ENCODE data around the gene TSTD2. TPM values are rescaled to one million over a fixed set of nuclear protein-coding genes. Genes with fewer than 3 reads are reported as not detected.

Gene TSTD2
- total RNA-seq, 8 experiments from 2014 or later: 13.9 to 32.9 (median 27.7) TPM

DNA sequence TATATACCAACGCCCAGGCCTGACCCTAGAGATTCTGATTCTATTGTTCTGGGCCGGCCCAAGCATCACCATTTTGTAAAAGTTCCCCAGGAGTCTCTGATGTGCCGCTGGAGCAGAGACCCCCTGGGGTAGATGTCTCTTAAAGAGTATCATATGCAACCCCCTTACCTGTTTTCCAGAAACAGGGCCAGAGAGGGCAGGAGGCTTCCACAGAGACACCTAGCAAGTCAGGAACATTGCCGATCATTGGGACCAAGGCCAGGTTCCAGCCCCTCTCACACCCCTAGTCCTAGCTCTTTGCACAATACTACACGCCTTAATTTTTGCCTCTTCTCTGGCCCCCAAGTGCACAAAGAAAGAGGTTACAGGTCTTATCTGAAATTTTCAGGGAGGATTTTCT is 67.9 kb downstream of the TSTD2 start:
- no peak for ATAC-seq (replicated peaks in 6 of 8)
- Histone ChIP-seq H3K27ac (no peak overlapping the region), H3K4me3 (no peak overlapping the region), H3K4me1 (replicated peaks in 1 of 2) (peaks cover 0 to 5% of the 10 kb centered on the region in 2 donors)
- in situ Hi-C loops (cut with MboI; ENCODE audit: low pct_unique_long_range_greater_than_20kb in 2 of 9, low sequenced_read_pairs in 9 of 9, unreplicated experiment in 9 of 9): loop anchor here in 1 of 9 experiments (10.0 kb wide), 1 partner anchor 60 kb away; the partner anchor contains the start of gene TMOD1
- WGBS, 10 experiments: 60 to 100% (median 74%) methylated on average over 1 to 4 of the region's 5 CpGs; no CpG with 5 or more reads in 2 of the 10 experiments

DNA sequence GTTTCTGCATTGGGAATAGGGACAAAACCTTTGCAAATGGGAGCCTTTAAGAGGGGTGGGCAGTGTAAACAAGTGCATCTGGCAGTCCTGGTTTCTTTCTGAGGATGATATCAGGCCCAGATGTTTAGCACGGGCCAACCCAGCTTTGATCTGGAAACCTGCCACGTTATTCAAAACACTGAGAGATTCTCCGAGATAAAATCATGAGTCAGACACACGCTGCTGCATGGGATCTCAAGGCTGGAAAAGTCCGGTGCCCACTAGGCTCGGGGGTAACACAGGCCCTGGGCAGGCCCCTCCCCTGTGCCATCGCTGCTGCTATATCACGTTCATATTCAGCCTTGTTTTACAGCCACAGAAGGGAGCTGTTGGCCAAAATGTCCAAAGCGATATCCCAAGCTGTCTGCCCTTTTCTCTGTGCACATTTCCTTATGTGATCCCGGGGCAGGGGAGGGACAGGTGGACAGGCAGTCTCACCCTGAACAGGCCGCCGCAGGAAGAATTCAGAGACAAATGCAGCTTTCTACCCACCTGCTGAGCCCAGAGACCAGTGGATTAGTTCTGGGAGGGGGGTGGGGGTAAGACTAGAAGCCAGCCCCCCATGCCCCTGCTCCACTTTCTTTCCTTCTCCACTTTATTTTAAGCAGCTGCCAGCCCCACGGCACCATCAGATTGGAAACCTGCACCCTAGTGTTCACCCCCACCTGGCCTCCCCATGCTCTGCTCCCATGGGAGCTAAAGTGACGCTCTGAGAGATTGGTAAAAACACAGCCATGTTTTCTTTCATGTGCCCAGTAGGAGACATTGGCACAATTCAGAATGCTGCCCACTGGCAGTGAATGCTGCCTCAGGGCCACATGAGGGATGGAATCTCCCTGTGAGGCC is 68.6 kb downstream of the TSTD2 start:
- Histone ChIP-seq H3K4me1 (replicated peaks in 1 of 2) (peaks cover 0 to 5% of the 10 kb centered on the region in 2 donors), H3K4me3 (no peak overlapping the region), H3K27ac (no peak overlapping the region)
- in situ Hi-C loops (cut with MboI; ENCODE audit: low pct_unique_long_range_greater_than_20kb in 2 of 9, low sequenced_read_pairs in 9 of 9, unreplicated experiment in 9 of 9): loop anchor here in 1 of 9 experiments (10.0 kb wide), 1 partner anchor 60 kb away; the partner anchor contains the start of gene TMOD1
- 16 to 83% (median 67%) methylated on average over 2 to 11 of the region's 14 CpGs; no CpG with 5 or more reads in 2 of the 10 experiments for WGBS, 10 experiments
- ATAC-seq (replicated peaks in 6 of 8): peak; percentile 19 to 95 (median 63)

GRCh38 chr9:97563458-97564135 is 69.6 kb downstream of the TSTD2 start:
- Histone ChIP-seq H3K4me1 (replicated peaks in 1 of 2) (peaks cover 0 to 5% of the 10 kb centered on the region in 2 donors), H3K4me3 (no peak overlapping the region), H3K27ac (no peak overlapping the region)
- 0 to 100% (median 56%) methylated on average over 1 to 8 of the region's 13 CpGs; no CpG with 5 or more reads in 1 of the 10 experiments for WGBS, 10 experiments
- in situ Hi-C loops (cut with MboI; ENCODE audit: low pct_unique_long_range_greater_than_20kb in 2 of 9, low sequenced_read_pairs in 9 of 9, unreplicated experiment in 9 of 9): loop anchor here in 1 of 9 experiments (10.0 kb wide), 1 partner anchor 59 kb away; the partner anchor contains the start of gene TMOD1
- no peak for ATAC-seq (replicated peaks in 6 of 8)

DNA sequence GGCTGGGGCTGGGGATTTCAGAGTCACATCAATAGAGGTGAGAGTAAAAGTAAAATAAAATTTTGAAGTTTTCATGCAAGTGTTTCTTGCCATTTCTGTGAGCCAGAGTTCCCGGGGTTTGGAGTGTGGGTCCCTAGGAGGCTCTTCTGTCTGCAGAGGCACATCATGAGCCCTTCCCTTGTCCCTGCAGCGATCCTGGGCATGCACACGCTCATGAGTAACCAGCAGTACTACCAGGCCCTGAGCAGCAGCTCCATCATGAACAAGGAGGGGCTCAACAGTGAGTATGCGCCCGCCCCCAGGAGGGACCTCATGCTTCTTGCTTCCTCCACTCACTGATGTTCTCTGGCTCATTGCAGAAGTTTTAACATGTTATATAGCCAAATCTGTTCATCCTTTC is 70.6 kb downstream of the TSTD2 start:
- 53 to 100% (median 91%) methylated on average over 2 to 3 of the region's 5 CpGs; no CpG with 5 or more reads in 4 of the 10 experiments for WGBS, 10 experiments
- Histone ChIP-seq H3K4me3 (no peak overlapping the region), H3K27ac (no peak overlapping the region), H3K4me1 (replicated peaks in 1 of 2) (peaks cover 0 to 5% of the 10 kb centered on the region in 2 donors)
- in situ Hi-C loops (cut with MboI; ENCODE audit: low pct_unique_long_range_greater_than_20kb in 2 of 9, low sequenced_read_pairs in 9 of 9, unreplicated experiment in 9 of 9): loop anchor here in 1 of 9 experiments (10.0 kb wide), 1 partner anchor 58 kb away; the partner anchor contains the start of gene TMOD1
- no peak for ATAC-seq (replicated peaks in 6 of 8)

GRCh38 chr9:97561501-97561900 is 71.7 kb downstream of the TSTD2 start:
- 0 to 100% (median 79%) methylated on average over 1 to 3 of the region's 3 CpGs; no CpG with 5 or more reads in 6 of the 10 experiments for WGBS, 10 experiments
- H3K27ac ChIP-seq: no peak overlapping the region
- in situ Hi-C loops (cut with MboI; ENCODE audit: low pct_unique_long_range_greater_than_20kb in 2 of 9, low sequenced_read_pairs in 9 of 9, unreplicated experiment in 9 of 9): loop anchor here in 1 of 9 experiments (10.0 kb wide), 1 partner anchor 57 kb away; the partner anchor contains the start of gene TMOD1

DNA sequence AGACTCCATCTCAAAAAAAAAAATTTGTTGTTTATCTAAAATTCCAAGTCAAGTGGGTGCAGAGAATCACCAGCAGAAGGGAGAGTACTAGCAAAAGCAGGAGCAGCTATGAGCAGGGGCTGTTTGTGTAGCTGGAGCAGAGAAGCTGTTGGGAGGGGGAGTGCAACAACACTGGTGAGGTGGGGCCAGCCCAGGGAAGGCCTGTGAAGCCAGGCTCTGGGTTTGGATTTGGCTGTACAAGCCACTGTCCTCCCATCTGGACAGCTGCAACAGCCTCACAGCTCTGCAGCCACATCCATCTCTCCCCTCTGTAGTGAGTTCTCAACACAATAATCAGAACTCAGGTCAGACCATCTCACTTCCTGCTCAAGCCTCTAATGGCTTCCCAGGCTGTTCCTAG is 72.3 kb downstream of the TSTD2 start:
- in situ Hi-C loops (cut with MboI; ENCODE audit: low pct_unique_long_range_greater_than_20kb in 2 of 9, low sequenced_read_pairs in 9 of 9, unreplicated experiment in 9 of 9): loop anchor here in 1 of 9 experiments (10.0 kb wide), 1 partner anchor 56 kb away; the partner anchor contains the start of gene TMOD1
- Histone ChIP-seq H3K27ac (no peak overlapping the region), H3K4me3 (no peak overlapping the region), H3K4me1 (replicated peaks in 1 of 2) (peaks cover 0 to 5% of the 10 kb centered on the region in 2 donors)
- no peak for ATAC-seq (replicated peaks in 6 of 8)

More at GRCh38 chr9:97561501-97561900, 71.7 kb downstream of the TSTD2 start:
- no peak for ATAC-seq (replicated peaks in 6 of 8)
- Histone ChIP-seq H3K4me1 (replicated peaks in 1 of 2) (peaks cover 0 to 5% of the 10 kb centered on the region in 2 donors), H3K4me3 (no peak overlapping the region)

- in situ Hi-C loops (cut with MboI; ENCODE audit: low pct_unique_long_range_greater_than_20kb in 2 of 9, low sequenced_read_pairs in 9 of 9, unreplicated experiment in 9 of 9): loop anchor here in 1 of 9 experiments (10.0 kb wide), 1 partner anchor 55 kb away; the partner anchor contains the start of gene TMOD1
- WGBS, 10 experiments: 20 to 100% (median 95%) methylated on average over 1 to 6 of the region's 6 CpGs; no CpG with 5 or more reads in 1 of the 10 experiments
- Histone ChIP-seq H3K4me1 (replicated peaks in 1 of 2) (peaks cover 0 to 5% of the 10 kb centered on the region in 2 donors), H3K4me3 (no peak overlapping the region), H3K27ac (no peak overlapping the region)
- ATAC-seq (replicated peaks in 6 of 8): no peak
Observed at GRCh38 chr9:97560154-97560553, 73.0 kb downstream of the TSTD2 start.

DNA sequence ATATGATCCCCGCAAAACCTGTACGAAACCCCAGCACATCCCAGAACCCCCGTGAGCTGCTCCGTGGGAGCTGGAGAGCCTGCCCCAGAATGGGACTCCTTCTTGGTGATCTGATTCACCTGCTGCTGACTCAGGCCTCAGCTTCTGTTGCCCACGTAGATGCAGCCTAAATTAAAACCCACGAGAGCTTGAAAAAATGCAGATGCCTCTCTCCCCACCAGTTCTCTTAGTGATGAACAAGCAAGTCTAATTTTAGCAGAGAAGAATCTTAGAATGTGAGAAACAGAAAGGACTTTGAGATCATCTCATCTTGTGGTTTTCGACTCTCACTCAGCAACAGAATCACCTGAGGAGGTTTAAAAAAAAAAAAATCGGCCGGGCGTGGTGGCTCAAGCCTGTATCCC is 74.1 kb downstream of the TSTD2 start:
- H3K4me3 ChIP-seq: no peak overlapping the region
- WGBS, 10 experiments: 10 to 100% (median 82%) methylated on average over 2 to 8 of the region's 10 CpGs; no CpG with 5 or more reads in 3 of the 10 experiments
- no peak for ATAC-seq (replicated peaks in 6 of 8)
- H3K27ac ChIP-seq: no peak overlapping the region
- peaks cover 0 to 5% of the 10 kb centered on the region in 2 donors for H3K4me1 ChIP-seq (replicated peaks in 1 of 2)
- in situ Hi-C loops (cut with MboI; ENCODE audit: low pct_unique_long_range_greater_than_20kb in 2 of 9, low sequenced_read_pairs in 9 of 9, unreplicated experiment in 9 of 9): no loop called here

DNA sequence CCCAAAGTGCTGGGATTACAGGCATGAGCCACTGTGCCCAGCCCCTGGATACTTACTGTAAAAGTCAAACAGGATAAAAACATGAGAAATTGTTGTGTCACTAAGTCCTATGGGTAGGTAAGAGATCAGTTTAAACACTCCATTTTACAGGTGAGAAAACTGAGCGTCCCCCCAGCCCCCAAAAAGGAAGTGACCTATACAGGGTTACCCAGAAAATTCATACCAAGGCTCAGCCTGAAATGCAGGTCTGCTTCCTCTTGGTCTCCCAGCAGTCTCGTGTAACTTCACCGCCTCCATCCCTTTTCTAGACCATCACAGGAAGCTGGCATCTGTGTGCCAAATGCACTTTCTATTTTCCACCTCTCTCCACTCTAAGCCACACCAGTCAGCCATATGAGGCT is 74.5 kb downstream of the TSTD2 start:
- H3K4me3 ChIP-seq: no peak overlapping the region
- H3K27ac ChIP-seq: no peak overlapping the region
- 8 to 60% (median 47%) methylated on average over 1 to 3 of the region's 3 CpGs; no CpG with 5 or more reads in 7 of the 10 experiments for WGBS, 10 experiments
- peaks cover 0 to 5% of the 10 kb centered on the region in 2 donors for H3K4me1 ChIP-seq (replicated peaks in 1 of 2)
- in situ Hi-C loops (cut with MboI; ENCODE audit: low pct_unique_long_range_greater_than_20kb in 2 of 9, low sequenced_read_pairs in 9 of 9, unreplicated experiment in 9 of 9): no loop called here
- ATAC-seq (replicated peaks in 6 of 8): no peak

DNA sequence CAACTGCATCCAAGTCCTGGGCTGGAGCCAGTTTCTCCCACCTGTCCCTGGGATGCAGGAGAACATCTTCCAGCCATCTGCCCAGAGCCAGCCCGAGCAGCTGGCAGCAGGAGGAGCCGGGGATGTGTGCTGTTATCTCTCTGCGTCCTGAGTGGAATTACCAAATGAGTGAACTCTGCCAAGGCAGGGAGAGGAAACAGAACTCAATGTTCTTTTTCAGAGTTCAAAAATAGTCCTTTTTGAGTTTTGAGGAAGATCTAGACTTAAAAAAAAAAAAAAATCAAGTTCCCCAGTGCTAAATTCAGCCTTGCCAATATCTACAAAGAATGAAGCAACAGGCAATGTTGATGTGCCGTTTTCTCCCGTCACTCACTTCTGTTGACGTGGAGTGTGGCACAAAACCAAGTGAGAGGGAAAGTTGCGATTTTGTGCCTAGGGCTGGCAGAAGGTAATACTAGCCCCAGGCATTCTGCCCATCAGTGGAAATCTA is 75.5 kb downstream of the TSTD2 start:
- H3K4me3 ChIP-seq: no peak overlapping the region
- WGBS, 10 experiments: 5 to 100% (median 50%) methylated on average over 2 to 7 of the region's 7 CpGs; no CpG with 5 or more reads in 3 of the 10 experiments
- no peaks in the 10 kb centered on the region for H3K4me1 ChIP-seq (replicated peaks in 1 of 2)
- in situ Hi-C loops (cut with MboI; ENCODE audit: low pct_unique_long_range_greater_than_20kb in 2 of 9, low sequenced_read_pairs in 9 of 9, unreplicated experiment in 9 of 9): no loop called here
- H3K27ac ChIP-seq: no peak overlapping the region
- ATAC-seq (replicated peaks in 6 of 8): no peak

- H3K27ac ChIP-seq: no peak overlapping the region
- no peak for ATAC-seq (replicated peaks in 6 of 8)
Observed at GRCh38 chr9:97556721-97557605, 76.2 kb downstream of the TSTD2 start.

More at GRCh38 chr9:97556721-97557605, 76.2 kb downstream of the TSTD2 start:
- in situ Hi-C loops (cut with MboI; ENCODE audit: low pct_unique_long_range_greater_than_20kb in 2 of 9, low sequenced_read_pairs in 9 of 9, unreplicated experiment in 9 of 9): no loop called here
- WGBS, 10 experiments: 43 to 92% (median 63%) methylated on average over 1 to 10 of the region's 15 CpGs; no CpG with 5 or more reads in 2 of the 10 experiments
- Histone ChIP-seq H3K4me1 (replicated peaks in 1 of 2) (no peaks in the 10 kb centered on the region), H3K4me3 (no peak overlapping the region)
